KMS-11 (cell line): Measurements from ENCODE around the gene CCDC88A.
"Not testable (repeated sequence)": the region's sequence is repeated elsewhere in the genome, so short reads cannot be mapped to it uniquely, and the experiment has no call there.

Source experiments
- H2AFZ ChIP-seq: fragments of 200-600 bp; sonication (generic); 2 replicates; pipeline ENCODE4 v1.6.1; 2016; ENCODE audit warnings: antibody characterized with exemption, mixed run types, low read depth
- H3K27ac ChIP-seq: fragments of 200-600 bp; sonication (generic); 2 replicates; pipeline ENCODE4 v1.6.1; 2016; ENCODE audit warnings: mild to moderate bottlenecking, mixed run types
- H3K27me3 ChIP-seq: fragments of 200-600 bp; sonication (generic); 2 replicates; pipeline ENCODE4 v1.6.1; 2017; ENCODE audit warnings: mild to moderate bottlenecking, low read depth, mixed run types, moderate library complexity; ENCODE audit not compliant: insufficient read depth
- H3K36me3 ChIP-seq: fragments of 200-600 bp; sonication (generic); 2 replicates; pipeline ENCODE4 v1.6.1; 2017; ENCODE audit warnings: mild to moderate bottlenecking, mixed run types; ENCODE audit not compliant: insufficient read depth
- H3K4me1 ChIP-seq: fragments of 200-600 bp; sonication (generic); 2 replicates; pipeline ENCODE4 v1.6.1; 2016; ENCODE audit warnings: mild to moderate bottlenecking, low read depth, mixed run types; ENCODE audit not compliant: poor library complexity, severe bottlenecking
- H3K4me2 ChIP-seq: fragments of 200-600 bp; sonication (generic); 2 replicates; pipeline ENCODE4 v1.7.0; 2016; ENCODE audit warnings: mild to moderate bottlenecking, mixed run types
- H3K4me3 ChIP-seq: fragments of 200-600 bp; sonication (generic); IDR thresholded peaks from 2 replicates; pipeline ENCODE4 v1.6.1; 2017; ENCODE audit warnings: low read depth, low read length, mixed read lengths; ENCODE audit not compliant: insufficient read depth
- H3K79me2 ChIP-seq: fragments of 200-600 bp; sonication (generic); 2 replicates; pipeline ENCODE4 v1.6.1; 2016; ENCODE audit warnings: low read depth, mixed run types; ENCODE audit not compliant: insufficient read depth
- H3K9ac ChIP-seq: fragments of 200-600 bp; sonication (generic); 2 replicates; pipeline ENCODE4 v1.6.1; 2016; ENCODE audit warnings: mild to moderate bottlenecking, mixed run types
- H4K20me1 ChIP-seq: fragments of 200-600 bp; sonication (generic); 2 replicates; pipeline ENCODE4 v1.6.1; 2016; ENCODE audit warnings: mild to moderate bottlenecking, mixed run types; ENCODE audit not compliant: insufficient read depth
- CTCF ChIP-seq: fragments of 200-600 bp; sonication (generic); conservative IDR thresholded peaks from 2 replicates; pipeline ENCODE4 v1.6.1; 2017; ENCODE audit warnings: low read depth, mild to moderate bottlenecking, antibody characterized with exemption, low read length, moderate library complexity, mixed read lengths

Gene CCDC88A

GRCh38 chr2:55268288-55268906 lies 151.3 kb downstream of the CCDC88A start:
- peak overlapping the region; percentile 76 for H3K27ac ChIP-seq
- no peak for TF ChIP-seq CTCF
- H4K20me1 ChIP-seq: no peaks in the 10 kb centered on the region
- peak overlapping the region; percentile 81 for H3K4me2 ChIP-seq
- peak overlapping the region; percentile 96 for H3K4me3 ChIP-seq
- H3K27me3 ChIP-seq: no peaks in the 10 kb centered on the region
- H2AFZ ChIP-seq: peak overlapping the region; percentile 78
- H3K36me3 ChIP-seq: peaks cover 15% of the 10 kb centered on the region; the same call in 1 of the 2 replicates
- peaks cover 21% of the 10 kb centered on the region for H3K4me1 ChIP-seq
- H3K9ac ChIP-seq: peak overlapping the region; percentile 87
- peaks cover 14% of the 10 kb centered on the region; the same call in 1 of the 2 replicates for H3K79me2 ChIP-seq

GRCh38 chr2:55259586-55259985 lies 160.1 kb downstream of the CCDC88A start:
- H4K20me1 ChIP-seq, H2AFZ ChIP-seq, H3K27ac ChIP-seq, H3K4me3 ChIP-seq, H3K79me2 ChIP-seq, H3K9ac ChIP-seq, H3K4me1 ChIP-seq, H3K4me2 ChIP-seq, H3K27me3 ChIP-seq: not testable (repeated sequence)
- H3K36me3 ChIP-seq: peaks cover 10% of the 10 kb centered on the region

GRCh38 chr2:55252832-55253231 lies 166.8 kb downstream of the CCDC88A start:
- Histone ChIP-seq H3K27me3 (no peaks in the 10 kb centered on the region), H3K36me3 (no peaks in the 10 kb centered on the region; the same call in none of the 2 replicates)
- no peak for TF ChIP-seq CTCF

GRCh38 chr2:55247025-55247424 lies 172.6 kb downstream of the CCDC88A start:
- Histone ChIP-seq H3K27ac (0 out of 2 replicates have a peak overlapping the region, but pooled peaks have one; percentile 78), H3K27me3 (no peaks in the 10 kb centered on the region), H3K4me2 (no peak overlapping the region), H3K79me2 (no peaks in the 10 kb centered on the region), H2AFZ (no peak overlapping the region), H3K9ac (no peak overlapping the region), H3K4me3 (no peak overlapping the region), H3K36me3 (peaks cover 3% of the 10 kb centered on the region; the same call in 1 of the 2 replicates), H3K4me1 (peaks cover 56% of the 10 kb centered on the region), H4K20me1 (no peaks in the 10 kb centered on the region)
- TF ChIP-seq CTCF: no peak

More at GRCh38 chr2:55252832-55253231, 166.8 kb downstream of the CCDC88A start:
- no peak overlapping the region for H3K27ac ChIP-seq
- H3K4me2 ChIP-seq: no peak overlapping the region
- H3K79me2 ChIP-seq: no peaks in the 10 kb centered on the region
- no peak overlapping the region for H2AFZ ChIP-seq
- H4K20me1 ChIP-seq: no peaks in the 10 kb centered on the region
- no peak overlapping the region for H3K4me3 ChIP-seq
- peaks cover 4% of the 10 kb centered on the region for H3K4me1 ChIP-seq
- no peak overlapping the region for H3K9ac ChIP-seq

GRCh38 chr2:55245411-55245810 lies 174.2 kb downstream of the CCDC88A start:
- peak overlapping the region; percentile 78 for H3K27ac ChIP-seq
- H3K4me3 ChIP-seq: peak overlapping the region; percentile 56
- no peaks in the 10 kb centered on the region for H3K79me2 ChIP-seq
- no peaks in the 10 kb centered on the region for H3K27me3 ChIP-seq
- H3K36me3 ChIP-seq: peaks cover 3% of the 10 kb centered on the region; the same call in 1 of the 2 replicates
- TF ChIP-seq CTCF: no peak
- peaks cover 53% of the 10 kb centered on the region for H3K4me1 ChIP-seq
- H2AFZ ChIP-seq: 0 out of 2 replicates have a peak overlapping the region, but pooled peaks have one; percentile 1
- H3K4me2 ChIP-seq: peak overlapping the region; percentile 58
- H3K9ac ChIP-seq: peak overlapping the region; percentile 13; the same call in 1 of the 2 replicates
- no peaks in the 10 kb centered on the region for H4K20me1 ChIP-seq
